Measurements from ENCODE around the gene LSG1.

DNA sequence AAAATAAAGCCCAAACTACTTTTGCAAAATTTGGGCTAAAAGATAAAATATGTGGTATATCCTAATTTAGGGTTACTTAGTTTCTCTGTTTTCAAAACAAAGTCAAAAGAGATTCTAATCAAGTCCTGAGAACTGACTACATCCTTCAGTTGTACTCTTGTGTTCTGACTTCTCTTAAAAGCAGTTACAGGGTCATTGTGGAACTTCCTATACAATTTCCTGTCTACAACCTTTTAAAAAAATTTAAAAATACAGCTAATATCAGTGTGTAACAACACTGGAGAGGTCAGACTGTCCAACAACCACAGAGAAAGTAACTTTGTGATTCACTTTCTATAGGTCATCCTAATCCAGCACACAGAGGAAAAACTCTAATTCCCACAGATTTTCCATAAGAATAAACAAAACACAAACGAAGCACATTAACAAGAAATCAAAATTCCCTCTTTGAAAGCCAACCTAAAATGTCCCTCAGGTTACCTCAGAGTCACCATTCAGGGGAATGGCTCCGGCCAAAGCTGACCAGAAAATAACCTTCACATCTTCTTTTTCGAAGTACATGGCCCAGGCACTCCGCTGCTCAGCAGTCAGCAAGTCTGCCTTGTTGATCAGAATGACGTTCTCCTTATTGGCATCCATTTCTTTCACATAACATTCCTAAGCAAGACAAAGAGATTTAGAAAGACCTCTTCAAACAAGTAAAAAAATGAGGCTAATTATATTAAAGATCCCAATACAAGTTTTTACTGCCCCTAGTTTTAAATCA, 13.3 kb downstream of the LSG1 start:
- TF ChIP-seq EZH2 (IDR thresholded peaks at IDR 0.05; ENCODE audit: insufficient read depth, poor library complexity, severe bottlenecking), result no peak
- no peak for TF ChIP-seq EZH2phosphoT487 (IDR thresholded peaks at IDR 0.05; ENCODE audit: insufficient read depth, low read depth)

Measured in GM23248 (cell line).